Neural cell (in vitro differentiated cells): ENCODE measurements around the gene ZC3H12C. TPM values are rescaled to one million over a fixed set of nuclear protein-coding genes. Genes with fewer than 3 reads are reported as not detected.

Source experiments
- H2AFZ ChIP-seq: fragments of 200-600, 300-800 bp; sonication (generic), shearing (Covaris generic); 2 replicates; pipeline ENCODE4 v1.6.0; 2014; ENCODE audit warnings: low read depth, mild to moderate bottlenecking, antibody characterized with exemption, low read length, moderate library complexity
- H3F3A ChIP-seq: fragments of 200-600 bp; shearing (Covaris generic); 2 replicates; pipeline ENCODE4 v1.6.1; 2016; ENCODE audit warnings: mild to moderate bottlenecking, moderate library complexity, mixed read lengths, antibody characterized with exemption, low read length; ENCODE audit not compliant: insufficient read depth, poor library complexity, severe bottlenecking
- H3K27ac ChIP-seq: fragments of 200-600, 300-800 bp; sonication (generic), shearing (Covaris generic); 2 replicates; pipeline ENCODE4 v1.5.1; 2014; ENCODE audit warnings: mild to moderate bottlenecking, low read length, moderate library complexity
- H3K27me3 ChIP-seq: fragments of 300-800, 200-600 bp; sonication (generic), shearing (Covaris generic); 2 replicates; pipeline ENCODE4 v1.6.0; 2014; ENCODE audit warnings: mild to moderate bottlenecking, low read depth, low read length, moderate library complexity; ENCODE audit not compliant: insufficient read depth
- H3K36me3 ChIP-seq: fragments of 300-800, 200-600 bp; sonication (generic), shearing (Covaris generic); 2 replicates; pipeline ENCODE4 v1.5.1; 2014; ENCODE audit warnings: mild to moderate bottlenecking, antibody characterized with exemption, low read length, moderate library complexity; ENCODE audit not compliant: insufficient read depth
- H3K4me2 ChIP-seq: fragments of 300-800, 200-600 bp; sonication (generic), shearing (Covaris generic); 2 replicates; pipeline ENCODE4 v1.6.0; 2014; ENCODE audit warnings: mild to moderate bottlenecking, low read length
- H3K4me3 ChIP-seq: fragments of 300-800, 200-600 bp; sonication (generic), shearing (Covaris generic); 2 replicates; pipeline ENCODE4 v1.5.1; 2014; ENCODE audit warnings: mild to moderate bottlenecking, low read length, moderate library complexity
- H3K79me2 ChIP-seq: fragments of 200-600 bp; shearing (Covaris generic); replicated peaks from 2 replicates; pipeline ENCODE4 v1.6.0; 2014; ENCODE audit warnings: mild to moderate bottlenecking, low read length, moderate library complexity; ENCODE audit not compliant: insufficient read depth
- H3K9ac ChIP-seq: fragments of 300-800, 200-600 bp; sonication (generic), shearing (Covaris generic); 2 replicates; pipeline ENCODE4 v1.6.1; 2016; ENCODE audit warnings: mild to moderate bottlenecking, low read length, mixed read lengths
- H3K9me2 ChIP-seq: fragments of 200-600 bp; shearing (Covaris generic); 2 replicates; pipeline ENCODE4 v1.6.1; 2016; ENCODE audit warnings: mild to moderate bottlenecking, low read length, mixed read lengths; ENCODE audit not compliant: insufficient read depth
- H3K9me3 ChIP-seq: fragments of 200-600, 300-800 bp; sonication (generic), shearing (Covaris generic); 2 replicates; pipeline ENCODE4 v1.6.1; 2016; ENCODE audit warnings: mild to moderate bottlenecking, mixed run types, low read length, moderate library complexity, mixed read lengths
- H4K20me1 ChIP-seq: fragments of 200-600 bp; shearing (Covaris generic); 2 replicates; pipeline ENCODE4 v1.6.1; 2016; ENCODE audit warnings: mild to moderate bottlenecking, mixed run types; ENCODE audit not compliant: insufficient read depth
- CTCF ChIP-seq: fragments of 450-650 bp; IDR thresholded peaks from 2 replicates; pipeline ENCODE4 v1.5.1; 2014; ENCODE audit warnings: antibody characterized with exemption, mild to moderate bottlenecking, moderate library complexity; ENCODE audit not compliant: poor library complexity, severe bottlenecking
- EP300 ChIP-seq: fragments of 450-650 bp; conservative IDR thresholded peaks from 2 replicates; pipeline ENCODE4 v1.6.1; 2014; ENCODE audit warnings: antibody characterized with exemption, mild to moderate bottlenecking, moderate library complexity; ENCODE audit not compliant: poor library complexity, severe bottlenecking
- EZH2 ChIP-seq: fragments of 200-600, 300-800 bp; shearing (Covaris generic), sonication (generic); IDR thresholded peaks from 2 replicates; pipeline ENCODE4 v1.6.1; 2014; ENCODE audit warnings: antibody characterized with exemption, low read length, borderline replicate concordance, mild to moderate bottlenecking; ENCODE audit not compliant: insufficient read depth, poor library complexity, severe bottlenecking
- MXI1 ChIP-seq: fragments of 450-650 bp; conservative IDR thresholded peaks from 2 replicates; pipeline ENCODE4 v1.6.1; 2014; ENCODE audit warnings: antibody characterized with exemption, mild to moderate bottlenecking; ENCODE audit not compliant: poor library complexity, severe bottlenecking
- POLR2AphosphoS5 ChIP-seq: IDR thresholded peaks from 2 replicates; pipeline ENCODE4 v1.6.1; 2012
- RAD21 ChIP-seq: fragments of 450-650 bp; conservative IDR thresholded peaks from 2 replicates; pipeline ENCODE4 v1.6.1; 2014; ENCODE audit warnings: antibody characterized with exemption, mild to moderate bottlenecking, moderate library complexity
- REST ChIP-seq: IDR thresholded peaks from 2 replicates; pipeline ENCODE4 v1.6.1; 2012; ENCODE audit warnings: borderline replicate concordance
- SMC3 ChIP-seq: fragments of 450-650 bp; conservative IDR thresholded peaks from 2 replicates; pipeline ENCODE4 v1.6.1; 2014; ENCODE audit warnings: antibody characterized with exemption, mild to moderate bottlenecking, moderate library complexity; ENCODE audit not compliant: poor library complexity
- TAF1 ChIP-seq: IDR thresholded peaks from 2 replicates; pipeline ENCODE4 v1.6.1; 2012; ENCODE audit warnings: low read depth
- polyA plus RNA-seq: library from polyadenylated mRNA; depleted of rRNA; stranded (reverse); fragments of >200 nt; gene quantifications from 2 replicates; pipeline ENCODE4 v1.2.3, GENCODE V29; 2014

Gene ZC3H12C
- polyA plus RNA-seq, 1 donor from 2014 or later = 15.1 TPM

DNA sequence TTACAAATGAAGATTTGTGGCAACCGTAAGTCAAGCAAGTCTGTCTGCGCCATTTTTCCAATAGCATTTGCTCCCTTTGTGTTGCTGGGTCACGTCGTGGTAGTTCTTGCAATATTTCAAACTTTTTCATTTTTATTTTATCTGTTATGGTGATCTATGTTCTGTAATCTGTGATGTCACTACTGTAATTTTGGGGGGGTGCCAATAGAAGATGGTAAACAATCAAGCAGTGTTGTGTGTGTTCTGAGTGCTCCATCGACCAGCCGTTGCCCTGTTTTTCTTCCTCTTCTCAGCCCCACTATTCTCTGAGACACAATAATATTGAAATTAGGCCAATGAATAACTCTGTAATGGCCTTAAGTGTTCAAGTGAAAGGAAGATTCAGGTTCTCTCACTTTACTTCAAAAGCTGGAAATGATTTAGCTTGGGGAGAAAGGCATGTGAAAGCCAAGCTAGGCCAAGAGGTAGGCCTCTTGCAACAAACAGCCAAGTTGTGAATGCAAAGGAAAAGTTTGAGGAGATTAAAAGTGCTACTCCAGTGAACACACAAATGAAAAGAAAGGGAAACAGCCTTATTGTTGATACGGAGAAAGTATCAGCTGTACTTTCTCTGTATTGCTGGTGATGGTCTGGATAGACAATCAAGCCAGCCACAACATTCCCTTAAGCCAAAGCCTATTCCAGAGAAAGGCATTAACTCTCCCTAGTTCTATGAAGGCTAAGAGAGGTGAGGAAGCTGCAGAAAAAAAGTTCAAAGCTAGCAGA, 7.5 kb downstream of the ZC3H12C start:
- Histone ChIP-seq H3F3A (no peaks in the 10 kb centered on the region), H3K9ac (no peak overlapping the region), H3K9me3 (no peaks in the 10 kb centered on the region), H3K36me3 (no peaks in the 10 kb centered on the region), H3K27ac (no peak overlapping the region), H3K4me3 (no peak overlapping the region), H3K27me3 (no peaks in the 10 kb centered on the region), H3K9me2 (no peaks in the 10 kb centered on the region), H3K79me2 (peaks cover 76% of the 10 kb centered on the region), H2AFZ (no peak overlapping the region), H4K20me1 (no peaks in the 10 kb centered on the region), H3K4me2 (no peak overlapping the region)
- TF ChIP-seq RAD21 = no peak
- no peak for TF ChIP-seq CTCF
- no peak for TF ChIP-seq TAF1
- TF ChIP-seq MXI1 = no peak
- no peak for TF ChIP-seq SMC3
- no peak for TF ChIP-seq EZH2
- no peak for TF ChIP-seq EP300
- no peak for TF ChIP-seq POLR2AphosphoS5
- TF ChIP-seq REST = no peak

DNA sequence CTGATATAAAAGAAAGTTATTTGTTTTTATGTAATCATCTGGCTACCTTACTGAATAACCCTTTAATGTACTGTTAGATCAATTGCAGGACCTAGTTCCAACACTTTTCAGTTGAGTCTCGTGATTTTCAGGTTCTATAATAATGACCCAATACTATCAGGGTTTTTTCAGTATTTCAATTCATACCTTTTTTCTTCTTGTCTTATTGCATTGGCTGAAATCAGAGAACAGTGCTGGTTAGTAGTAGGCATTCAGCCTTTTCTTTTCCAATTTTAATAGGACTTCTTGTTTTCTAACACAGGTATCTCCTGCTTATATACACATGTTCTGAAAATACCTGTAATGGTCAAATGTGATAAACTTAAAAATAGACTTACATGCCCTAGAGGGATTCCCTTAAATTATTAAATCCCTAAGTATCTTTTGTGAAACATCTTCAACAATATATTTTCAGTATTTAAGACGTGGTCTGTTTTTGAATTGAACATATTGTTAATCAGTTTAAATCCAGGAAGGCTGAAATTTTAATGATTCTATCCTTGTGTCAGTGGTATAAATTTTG, 13.6 kb downstream of the ZC3H12C start:
- Histone ChIP-seq H3K4me3 (no peak overlapping the region), H3K9ac (no peak overlapping the region), H3K9me2 (no peaks in the 10 kb centered on the region), H3K27me3 (no peaks in the 10 kb centered on the region), H3K79me2 (peaks cover 49% of the 10 kb centered on the region), H3K4me2 (no peak overlapping the region), H4K20me1 (no peaks in the 10 kb centered on the region), H2AFZ (no peak overlapping the region), H3F3A (no peaks in the 10 kb centered on the region), H3K9me3 (no peaks in the 10 kb centered on the region), H3K27ac (no peak overlapping the region), H3K36me3 (no peaks in the 10 kb centered on the region)
- TF ChIP-seq MXI1 = no peak
- no peak for TF ChIP-seq RAD21
- no peak for TF ChIP-seq REST
- TF ChIP-seq POLR2AphosphoS5 = no peak
- no peak for TF ChIP-seq SMC3
- no peak for TF ChIP-seq EZH2
- TF ChIP-seq EP300 = no peak
- no peak for TF ChIP-seq TAF1
- no peak for TF ChIP-seq CTCF
